GM23338 (cell line): ENCODE measurements around the gene NFIB. TPM values are rescaled to one million over a fixed set of nuclear protein-coding genes. Genes with fewer than 3 reads are reported as not detected.

ENCODE experiments used
- ATAC-seq: fragments of 200-7000 bp; cut with Tn5 transposase; 3 replicates; pipeline ENCODE4 v1.9.1; 2020
- DNase-seq: peaks from one replicate; pipeline ENCODE4 v3.0.0-alpha.2; 2015; ENCODE audit warnings: low spot score
- H2AFZ ChIP-seq: fragments of 200-600 bp; sonication (generic); 2 replicates; pipeline ENCODE4 v1.8.0; 2016; ENCODE audit warnings: antibody characterized with exemption, mild to moderate bottlenecking, moderate library complexity
- H3F3A ChIP-seq: fragments of 200-600 bp; sonication (generic); replicated peaks from 2 replicates; pipeline ENCODE4 v1.8.0; 2017; ENCODE audit warnings: antibody characterized with exemption, mixed run types, low read depth
- H3K27ac ChIP-seq: fragments of 200-600 bp; sonication (generic); 2 replicates; pipeline ENCODE4 v1.6.1; 2016; ENCODE audit warnings: low read depth
- H3K27me3 ChIP-seq: fragments of 200-600 bp; sonication (generic); 2 replicates; pipeline ENCODE4 v1.8.0; 2016; ENCODE audit warnings: mild to moderate bottlenecking, mixed run types, moderate library complexity; ENCODE audit not compliant: insufficient read depth
- H3K36me3 ChIP-seq: fragments of 200-600 bp; sonication (generic); 2 replicates; pipeline ENCODE4 v1.8.0; 2016; ENCODE audit warnings: mild to moderate bottlenecking; ENCODE audit not compliant: insufficient read depth
- H3K4me1 ChIP-seq: fragments of 200-600 bp; sonication (generic); 2 replicates; pipeline ENCODE4 v1.8.0; 2016; ENCODE audit warnings: mild to moderate bottlenecking, moderate library complexity; ENCODE audit not compliant: insufficient read depth
- H3K4me2 ChIP-seq: fragments of 200-600 bp; sonication (generic); 2 replicates; pipeline ENCODE4 v1.7.1; 2017; ENCODE audit warnings: mixed run types
- H3K4me3 ChIP-seq: fragments of 200-600 bp; sonication (generic); 2 replicates; pipeline ENCODE4 v1.6.1; 2016; ENCODE audit warnings: mixed run types
- H3K79me2 ChIP-seq: fragments of 200-600 bp; sonication (generic); replicated peaks from 2 replicates; pipeline ENCODE4 v1.8.0; 2017; ENCODE audit warnings: mild to moderate bottlenecking; ENCODE audit not compliant: insufficient read depth
- H3K9me2 ChIP-seq: fragments of 200-600 bp; sonication (generic); 2 replicates; pipeline ENCODE4 v1.8.0; 2017; ENCODE audit not compliant: insufficient read depth
- H4K20me1 ChIP-seq: fragments of 200-600 bp; sonication (generic); replicated peaks from 2 replicates; pipeline ENCODE4 v1.8.0; 2017; ENCODE audit warnings: mild to moderate bottlenecking; ENCODE audit not compliant: insufficient read depth
- H3K27ac Mint-ChIP-seq: 2 replicates; pipeline ENCODE4 v1.8.0; 2020; ENCODE audit warnings: inconsistent platforms, mild to moderate bottlenecking, moderate library complexity, mixed read lengths
- H3K27me3 Mint-ChIP-seq: 3 replicates; pipeline ENCODE4 v1.8.0; 2022; ENCODE audit warnings: low read depth, mild to moderate bottlenecking, moderate library complexity, mixed read lengths, inconsistent platforms; ENCODE audit not compliant: insufficient read depth, poor library complexity
- H3K36me3 Mint-ChIP-seq: 3 replicates; pipeline ENCODE4 v1.8.0; 2021; ENCODE audit warnings: low read depth, mild to moderate bottlenecking, inconsistent platforms, moderate library complexity, mixed read lengths
- H3K4me1 Mint-ChIP-seq: 3 replicates; pipeline ENCODE4 v1.8.0; 2020; ENCODE audit warnings: mild to moderate bottlenecking, inconsistent platforms, mixed read lengths
- H3K4me3 Mint-ChIP-seq: 3 replicates; pipeline ENCODE4 v1.8.0; 2021; ENCODE audit warnings: moderate library complexity, mild to moderate bottlenecking, inconsistent platforms, mixed read lengths
- H3K9me3 Mint-ChIP-seq: 3 replicates; pipeline ENCODE4 v1.8.0; 2020; ENCODE audit warnings: moderate library complexity, mild to moderate bottlenecking, inconsistent platforms, mixed read lengths
- CREB1 ChIP-seq: fragments of 250-450 bp; sonication (Bioruptor Pico); IDR thresholded peaks from 2 replicates; pipeline ENCODE4 v1.5.0; 2020; ENCODE audit warnings: low read depth, mild to moderate bottlenecking, moderate library complexity
- ETS1 ChIP-seq: IDR thresholded peaks from 2 replicates; pipeline ENCODE4 v1.6.1; 2016; ENCODE audit warnings: antibody characterized with exemption
- EZH2 ChIP-seq: fragments of 200-600 bp; sonication (generic); IDR thresholded peaks from one replicate; pipeline ENCODE4 v1.8.0; 2017; ENCODE audit warnings: antibody characterized with exemption, mild to moderate bottlenecking, low read depth; ENCODE audit not compliant: unreplicated experiment
- JUNB ChIP-seq: IDR thresholded peaks from one replicate; pipeline ENCODE4 v1.6.1; 2016; ENCODE audit warnings: antibody characterized with exemption; ENCODE audit not compliant: unreplicated experiment
- NANOG ChIP-seq: IDR thresholded peaks from 2 replicates; pipeline ENCODE4 v1.6.1; 2016; ENCODE audit warnings: antibody characterized with exemption, borderline replicate concordance
- POLR2AphosphoS5 ChIP-seq: IDR thresholded peaks from 2 replicates; pipeline ENCODE4 v1.6.1; 2016; ENCODE audit warnings: antibody characterized with exemption, low read depth
- REST ChIP-seq: IDR thresholded peaks from one replicate; pipeline ENCODE4 v1.6.1; 2018; ENCODE audit warnings: antibody characterized with exemption; ENCODE audit not compliant: unreplicated experiment
- ZNF114 ChIP-seq: fragments of 250-450 bp; sonication (Bioruptor Pico); IDR thresholded peaks from 2 replicates; pipeline ENCODE4 v1.5.0; 2020; ENCODE audit warnings: mild to moderate bottlenecking, moderate library complexity
- polyA plus RNA-seq: library from polyadenylated mRNA; unstranded; fragments of >200 nt; fragmentation: Nextera tagmentation; extraction: Ambion mirVana; gene quantifications from 2 replicates; pipeline ENCODE4 v1.2.1, GENCODE V29; 2016
- total RNA-seq: library from RNA; depleted of rRNA; stranded (reverse); fragments of >200 nt; shearing (Covaris generic); gene quantifications from 2 replicates; pipeline ENCODE4 v1.2.3, GENCODE V29; 2014

NFIB gene
- total and polyA plus RNA-seq, 2 experiments from 2014 or later = 3.9 to 4.7 TPM

GRCh38 chr9:14210428-14210827, 103.5 kb downstream of the NFIB start:
- Mint-ChIP-seq H3K36me3 (no peaks in the 10 kb centered on the region), H3K27ac (no peak overlapping the region), H3K9me3 (no peaks in the 10 kb centered on the region), H3K4me3 (no peak overlapping the region), H3K27me3 (no peaks in the 10 kb centered on the region), H3K4me1 (peaks cover 13% of the 10 kb centered on the region)
- ATAC-seq (no peak), DNase-seq (no peak)
- Histone ChIP-seq H3K4me1 (no peaks in the 10 kb centered on the region; the same call in 1 of the 2 replicates), H3K27ac (no peak overlapping the region), H3K79me2 (no peaks in the 10 kb centered on the region), H3K4me2 (no peak overlapping the region), H3K36me3 (no peaks in the 10 kb centered on the region), H3K27me3 (no peaks in the 10 kb centered on the region), H3F3A (no peaks in the 10 kb centered on the region), H2AFZ (no peak overlapping the region), H4K20me1 (no peaks in the 10 kb centered on the region), H3K9me2 (no peaks in the 10 kb centered on the region), H3K4me3 (no peak overlapping the region)
- TF ChIP-seq REST (no peak), ZNF114 (CRISPR knock-in tag) (no peak), JUNB (no peak), NANOG (no peak), POLR2AphosphoS5 (no peak), ETS1 (no peak), EZH2 (no peak)

GRCh38 chr9:14209399-14210345, 104.3 kb downstream of the NFIB start:
- Mint-ChIP-seq H3K4me3 (no peak overlapping the region), H3K9me3 (no peaks in the 10 kb centered on the region), H3K36me3 (no peaks in the 10 kb centered on the region), H3K4me1 (peaks cover 13% of the 10 kb centered on the region), H3K27me3 (no peaks in the 10 kb centered on the region), H3K27ac (no peak overlapping the region)
- no peak overlapping the region for H2AFZ ChIP-seq
- no peak overlapping the region for H3K27ac ChIP-seq
- H3K4me3 ChIP-seq = no peak overlapping the region
- no peaks in the 10 kb centered on the region for H3K27me3 ChIP-seq
- H3K4me1 ChIP-seq = no peaks in the 10 kb centered on the region; the same call in 1 of the 2 replicates
- no peaks in the 10 kb centered on the region for H4K20me1 ChIP-seq
- DNase-seq = no peak
- no peaks in the 10 kb centered on the region; the same call in 1 of the 2 replicates for H3K9me2 ChIP-seq
- no peaks in the 10 kb centered on the region for H3K79me2 ChIP-seq
- no peaks in the 10 kb centered on the region for H3F3A ChIP-seq
- no peaks in the 10 kb centered on the region for H3K36me3 ChIP-seq
- ATAC-seq = no peak
- H3K4me2 ChIP-seq = no peak overlapping the region
- TF ChIP-seq CREB1 (CRISPR knock-in tag) (no peak), ETS1 (no peak)
